DND-41 (cell line): ENCODE measurements around the gene SCMH1.
A peak's percentile ranks its signal among the peaks of the same experiment; 100 is the strongest.

Experiments used
- ATAC-seq: fragments of 200-7000 bp; cut with Tn5 transposase; 3 replicates; pipeline ENCODE4 v1.9.1; 2021; ENCODE audit warnings: low read depth; ENCODE audit not compliant: insufficient read depth
- DNase-seq: peaks from one replicate; pipeline ENCODE4 v3.0.0-alpha.2; 2020
- H2AFZ ChIP-seq: 2 replicates; pipeline ENCODE4 v1.6.0; 2012; ENCODE audit warnings: low read depth, low read length
- H3K27ac ChIP-seq: 2 replicates; pipeline ENCODE4 v1.5.1; 2012; ENCODE audit warnings: low read length, inconsistent platforms
- H3K27me3 ChIP-seq: fragments of 200-600 bp; sonication (generic); 2 replicates; pipeline ENCODE4 v1.6.0; 2012; ENCODE audit warnings: low read length, mild to moderate bottlenecking, inconsistent platforms; ENCODE audit not compliant: insufficient read depth, poor library complexity
- H3K36me3 ChIP-seq: 2 replicates; pipeline ENCODE4 v1.5.1; 2012; ENCODE audit warnings: low read length, inconsistent platforms; ENCODE audit not compliant: insufficient read depth
- H3K4me1 ChIP-seq: 2 replicates; pipeline ENCODE4 v1.5.1; 2012; ENCODE audit warnings: mild to moderate bottlenecking, low read length; ENCODE audit not compliant: insufficient read depth
- H3K4me2 ChIP-seq: 2 replicates; pipeline ENCODE4 v1.6.0; 2012; ENCODE audit warnings: mild to moderate bottlenecking, moderate library complexity, low read length, inconsistent platforms; ENCODE audit not compliant: insufficient read depth
- H3K4me3 ChIP-seq, 2 experiments: fragments of 200-600 bp in 1 of 2; shearing (Covaris generic) in 1 of 2; 2 replicates each; pipeline ENCODE4 v1.5.1; 2012 to 2016; ENCODE audit warnings: inconsistent platforms in 2 of 2, low read length in 2 of 2, mild to moderate bottlenecking in 2 of 2, low read depth in 1 of 2, moderate library complexity in 1 of 2
- H3K79me2 ChIP-seq: 2 replicates; pipeline ENCODE4 v1.6.0; 2012; ENCODE audit warnings: low read length, inconsistent platforms; ENCODE audit not compliant: insufficient read depth
- H3K9ac ChIP-seq: 2 replicates; pipeline ENCODE4 v1.6.0; 2012; ENCODE audit warnings: low read depth, mild to moderate bottlenecking, inconsistent platforms, low read length, moderate library complexity
- H3K9me3 ChIP-seq: 2 replicates; pipeline ENCODE4 v1.5.1; 2012; ENCODE audit warnings: low read length, moderate library complexity, mild to moderate bottlenecking, inconsistent platforms; ENCODE audit not compliant: insufficient read depth, severe bottlenecking
- H4K20me1 ChIP-seq: 2 replicates; pipeline ENCODE4 v1.6.0; 2012; ENCODE audit warnings: low read length; ENCODE audit not compliant: insufficient read depth
- EZH2 ChIP-seq: IDR thresholded peaks from 3 replicates; pipeline ENCODE4 v1.6.1; 2012; ENCODE audit warnings: borderline replicate concordance, low read depth, mild to moderate bottlenecking, moderate library complexity, low read length, inconsistent platforms; ENCODE audit not compliant: severe bottlenecking
- TF ChIP-seq, protein P1 (sequence below): IDR thresholded peaks from 2 replicates; pipeline ENCODE4 v1.5.1; 2012; ENCODE audit warnings: borderline replicate concordance, low read length, moderate library complexity, mild to moderate bottlenecking; ENCODE audit not compliant: poor library complexity, severe bottlenecking; ENCODE audit errors: extremely low read depth

Gene SCMH1

DNA sequence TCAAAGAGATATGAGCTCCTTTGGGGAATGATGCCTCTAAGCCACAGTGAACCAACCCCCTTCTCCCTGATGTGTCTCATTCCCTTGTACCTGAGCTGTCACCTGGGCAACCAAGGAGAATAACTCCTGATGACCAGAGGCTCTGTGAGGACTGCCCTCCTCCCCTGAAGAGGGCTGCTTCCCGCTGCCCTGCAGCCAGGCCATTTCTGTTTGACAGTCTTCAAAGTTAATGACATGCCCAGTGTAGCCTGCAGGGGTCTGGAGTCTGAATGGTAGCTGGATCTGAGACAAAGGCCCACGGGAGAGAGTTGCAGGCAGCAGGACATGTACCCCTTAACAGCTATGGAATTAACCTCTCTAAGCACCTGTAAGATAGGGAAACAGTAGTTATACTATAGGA lies 217.2 kb downstream of the SCMH1 start:
- H3K36me3 ChIP-seq = peaks cover 29% of the 10 kb centered on the region
- no peak overlapping the region for H2AFZ ChIP-seq
- H3K4me2 ChIP-seq = no peak overlapping the region
- H3K27ac ChIP-seq = no peak overlapping the region
- no peaks in the 10 kb centered on the region for H3K4me1 ChIP-seq
- H3K9me3 ChIP-seq = no peaks in the 10 kb centered on the region
- no peak overlapping the region for H3K9ac ChIP-seq
- TF ChIP-seq EZH2 = no peak
- TF ChIP-seq, protein P1, sequence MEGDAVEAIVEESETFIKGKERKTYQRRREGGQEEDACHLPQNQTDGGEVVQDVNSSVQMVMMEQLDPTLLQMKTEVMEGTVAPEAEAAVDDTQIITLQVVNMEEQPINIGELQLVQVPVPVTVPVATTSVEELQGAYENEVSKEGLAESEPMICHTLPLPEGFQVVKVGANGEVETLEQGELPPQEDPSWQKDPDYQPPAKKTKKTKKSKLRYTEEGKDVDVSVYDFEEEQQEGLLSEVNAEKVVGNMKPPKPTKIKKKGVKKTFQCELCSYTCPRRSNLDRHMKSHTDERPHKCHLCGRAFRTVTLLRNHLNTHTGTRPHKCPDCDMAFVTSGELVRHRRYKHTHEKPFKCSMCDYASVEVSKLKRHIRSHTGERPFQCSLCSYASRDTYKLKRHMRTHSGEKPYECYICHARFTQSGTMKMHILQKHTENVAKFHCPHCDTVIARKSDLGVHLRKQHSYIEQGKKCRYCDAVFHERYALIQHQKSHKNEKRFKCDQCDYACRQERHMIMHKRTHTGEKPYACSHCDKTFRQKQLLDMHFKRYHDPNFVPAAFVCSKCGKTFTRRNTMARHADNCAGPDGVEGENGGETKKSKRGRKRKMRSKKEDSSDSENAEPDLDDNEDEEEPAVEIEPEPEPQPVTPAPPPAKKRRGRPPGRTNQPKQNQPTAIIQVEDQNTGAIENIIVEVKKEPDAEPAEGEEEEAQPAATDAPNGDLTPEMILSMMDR = peak; percentile 3
- 0 out of 2 replicates have a peak, but pooled peaks cover 10% of the 10 kb centered on the region for H4K20me1 ChIP-seq
- DNase-seq (no peak), ATAC-seq (no peak)
- H3K79me2 ChIP-seq = no peaks in the 10 kb centered on the region
- no peaks in the 10 kb centered on the region for H3K27me3 ChIP-seq
- H3K4me3 ChIP-seq = no peak overlapping the region

DNA sequence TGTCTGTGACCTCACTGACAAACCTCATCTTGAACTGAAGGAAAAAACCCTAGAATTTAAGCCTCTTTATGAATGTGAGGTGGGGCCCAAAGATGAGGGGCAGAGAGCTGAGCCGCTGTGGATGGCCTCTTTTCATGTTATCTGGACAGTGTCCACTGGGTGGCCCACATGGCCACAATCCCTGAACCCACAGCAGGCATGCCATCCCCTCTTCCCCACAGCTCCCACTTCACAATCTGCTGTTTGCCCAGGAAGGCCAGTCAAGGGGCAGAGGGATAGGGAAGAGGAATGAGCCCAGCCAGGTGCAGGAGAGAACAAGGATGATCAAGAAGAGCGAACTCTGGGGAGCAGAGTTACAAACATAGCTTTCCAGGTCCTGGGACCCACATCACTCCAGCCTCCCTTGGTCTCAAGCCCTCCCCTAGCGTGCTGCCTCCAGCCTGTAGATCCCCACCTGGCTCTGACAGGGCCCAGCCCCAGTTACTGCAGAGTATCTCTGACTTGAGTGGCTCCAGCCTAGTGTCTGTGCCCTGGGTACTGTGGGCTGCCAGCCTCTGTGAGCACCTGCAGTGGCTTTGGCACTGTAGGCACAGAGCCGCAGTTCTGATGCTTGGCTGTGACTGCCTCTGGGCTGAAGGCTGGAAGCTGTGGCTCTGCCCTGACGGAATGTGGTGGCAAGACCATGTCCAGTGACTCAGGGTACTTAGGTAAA lies 218.7 kb downstream of the SCMH1 start:
- TF ChIP-seq EZH2 = no peak
- TF ChIP-seq, protein P1 = no peak
- Histone ChIP-seq H3K27ac (no peak overlapping the region), H3K79me2 (no peaks in the 10 kb centered on the region), H3K27me3 (no peaks in the 10 kb centered on the region), H3K4me1 (no peaks in the 10 kb centered on the region), H4K20me1 (0 out of 2 replicates have a peak, but pooled peaks cover 14% of the 10 kb centered on the region), H3K4me3 (no peak overlapping the region), H3K9me3 (no peaks in the 10 kb centered on the region), H2AFZ (no peak overlapping the region), H3K4me2 (no peak overlapping the region), H3K9ac (no peak overlapping the region), H3K36me3 (peaks cover 34% of the 10 kb centered on the region)
- no peak for DNase-seq
- ATAC-seq = peak; percentile 18; the same call in 2 of the 3 replicates

DNA sequence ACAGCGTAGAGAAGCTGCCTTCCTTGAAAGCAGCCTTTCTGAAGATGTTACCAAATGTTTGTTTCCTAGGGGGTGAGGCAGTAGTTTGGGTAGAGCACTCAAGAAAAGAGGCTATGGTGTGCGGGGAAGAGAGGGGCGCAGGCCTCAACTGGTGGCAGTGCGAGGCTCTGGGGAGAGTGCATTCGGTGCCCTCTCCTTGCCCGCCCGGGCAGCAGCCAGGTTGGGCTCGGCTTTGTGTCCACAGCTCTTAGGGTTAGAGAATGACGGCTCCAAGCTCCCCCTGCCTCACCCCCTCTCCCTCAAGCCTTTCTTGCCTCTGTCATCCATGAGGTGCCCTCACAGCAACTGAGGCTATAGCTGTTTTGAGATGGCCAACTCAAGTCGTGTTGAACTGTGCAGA lies 219.7 kb downstream of the SCMH1 start:
- no peaks in the 10 kb centered on the region for H3K27me3 ChIP-seq
- no peak overlapping the region for H3K4me3 ChIP-seq
- no peaks in the 10 kb centered on the region for H3K9me3 ChIP-seq
- TF ChIP-seq EZH2 = no peak
- TF ChIP-seq, protein P1 = no peak
- peaks cover 34% of the 10 kb centered on the region for H3K36me3 ChIP-seq
- H3K79me2 ChIP-seq = no peaks in the 10 kb centered on the region
- H3K4me1 ChIP-seq = no peaks in the 10 kb centered on the region
- peaks cover 20% of the 10 kb centered on the region; the same call in 1 of the 2 replicates for H4K20me1 ChIP-seq
- DNase-seq (no peak), ATAC-seq (0 out of 3 replicates have a peak, but pooled peaks have one; percentile 3)
- H3K27ac ChIP-seq = no peak overlapping the region
- H3K9ac ChIP-seq = no peak overlapping the region
- no peak overlapping the region for H2AFZ ChIP-seq
- no peak overlapping the region for H3K4me2 ChIP-seq
